HG02973 (cell line): ENCODE data around the gene BAZ2B.
A peak's percentile ranks its signal among the peaks of the same experiment; 100 is the strongest.
"Not testable (repeated sequence)": the region's sequence is repeated elsewhere in the genome, so short reads cannot be mapped to it uniquely, and the experiment has no call there.

Experiments used
- ATAC-seq: cut with Tn5 transposase; IDR thresholded peaks from one replicate; pipeline ENCODE4 v1.9.1; 2021; ENCODE audit warnings: moderate library complexity; ENCODE audit not compliant: unreplicated experiment

Gene BAZ2B

DNA sequence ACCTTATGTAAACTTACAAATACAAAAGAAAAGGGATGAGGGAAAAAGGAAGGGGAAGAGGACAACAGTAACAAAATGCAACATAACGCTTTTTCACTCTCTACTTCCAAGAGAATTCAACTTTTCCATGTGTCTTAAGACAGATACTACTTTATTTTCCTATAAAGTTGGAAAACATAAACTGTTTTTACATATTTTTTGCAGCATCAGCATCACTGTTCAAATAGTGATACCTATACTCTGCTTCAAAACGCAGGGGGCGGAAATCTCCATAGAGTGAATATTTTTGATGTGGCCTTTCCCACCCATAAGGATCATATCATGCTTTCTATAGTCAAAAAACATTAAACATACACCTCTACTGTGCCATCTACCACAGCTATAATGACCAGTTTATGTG is 77.5 kb downstream of the BAZ2B start:
- no peak for ATAC-seq

DNA sequence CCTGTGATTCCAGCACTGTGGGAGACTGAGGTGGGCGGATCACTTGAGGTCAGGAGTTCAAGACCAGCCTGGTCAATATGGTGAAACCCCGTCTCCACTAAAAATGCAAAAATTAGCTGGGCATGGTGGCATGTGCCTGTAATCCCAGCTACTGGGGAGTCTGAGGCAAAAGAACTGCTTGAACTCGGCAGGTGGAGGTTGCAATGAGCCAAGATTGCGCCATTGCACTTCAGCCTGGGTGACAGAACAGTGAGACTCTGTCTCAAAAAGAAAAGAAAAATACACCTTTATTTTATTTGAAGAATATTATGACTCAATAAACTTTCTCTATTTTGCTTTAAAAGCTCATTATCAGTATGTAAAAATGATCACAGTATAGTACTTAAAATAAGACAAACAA is 81.1 kb downstream of the BAZ2B start:
- not testable (repeated sequence) for ATAC-seq

DNA sequence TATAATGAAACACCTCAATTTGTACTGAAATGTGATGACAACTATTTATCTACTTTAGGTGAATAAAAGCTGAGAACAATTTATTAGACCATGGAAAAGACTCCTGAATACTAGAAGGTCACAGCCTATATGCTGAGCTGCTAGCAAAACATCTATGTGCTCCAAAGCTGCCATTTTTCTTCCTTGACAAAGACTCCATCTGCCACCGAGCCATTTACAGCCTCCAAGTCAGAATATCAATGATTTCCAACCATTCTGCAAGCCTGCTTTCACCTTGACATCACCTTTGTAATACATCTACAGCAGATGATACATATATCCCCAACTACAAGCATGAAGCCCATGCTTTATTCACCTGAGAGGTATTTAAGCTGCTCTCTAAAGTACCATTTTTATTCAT is 84.9 kb downstream of the BAZ2B start:
- no peak for ATAC-seq

DNA sequence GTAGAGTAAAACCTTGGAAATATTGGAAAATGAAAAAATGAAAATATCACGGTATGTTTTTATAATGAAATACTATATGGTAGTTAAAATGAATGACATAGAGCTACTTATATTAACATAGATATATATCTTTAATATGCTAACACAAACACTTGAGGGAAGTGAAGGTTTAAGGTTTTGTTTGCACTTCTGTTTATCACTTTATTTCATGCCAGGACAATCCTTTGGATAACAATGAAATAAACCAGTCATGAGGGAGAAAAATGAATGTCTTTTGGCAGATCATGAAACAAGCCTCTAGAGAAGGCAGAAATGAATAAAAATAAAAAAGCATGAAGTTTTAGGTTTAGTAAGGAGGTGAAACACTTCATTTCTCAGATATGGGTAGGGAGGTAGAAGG is 89.9 kb downstream of the BAZ2B start:
- no peak for ATAC-seq

DNA sequence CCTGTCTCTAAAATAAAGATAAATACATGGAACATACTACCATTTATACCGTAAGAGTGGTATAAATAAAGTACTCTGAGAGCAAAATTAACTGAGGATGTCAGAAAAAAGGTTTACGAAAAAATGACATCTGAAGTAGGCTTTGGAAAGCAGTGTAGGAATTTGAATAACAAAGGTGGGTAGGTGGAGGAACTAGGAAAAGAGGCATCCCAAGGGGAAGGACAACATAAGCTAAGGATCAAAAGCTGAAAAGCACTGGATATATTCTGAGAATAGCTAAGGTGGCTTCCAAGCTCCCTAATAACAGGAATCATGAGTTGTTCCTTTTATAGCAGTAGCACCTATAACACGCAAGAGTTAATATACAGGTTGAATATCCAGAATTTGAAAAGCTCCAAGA is 91.3 kb downstream of the BAZ2B start:
- ATAC-seq = no peak

DNA sequence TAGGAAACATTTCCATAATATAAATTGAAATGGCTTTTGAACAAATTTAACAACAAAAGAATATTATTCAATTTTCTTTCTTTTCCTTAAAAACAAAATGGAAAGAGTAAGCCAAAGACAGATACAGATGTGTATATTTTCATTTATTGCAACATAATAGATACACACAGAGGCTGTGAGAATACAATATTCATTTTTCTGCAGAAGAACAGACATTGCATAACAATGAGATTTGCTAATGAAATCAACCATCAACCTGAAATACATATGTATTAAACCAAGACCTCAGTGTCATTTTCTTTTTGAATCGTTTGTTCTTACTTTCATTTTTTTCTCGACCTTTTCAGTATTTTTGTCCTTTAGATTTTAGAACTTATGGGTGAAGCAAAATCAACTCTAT is 95.1 kb downstream of the BAZ2B start:
- no peak for ATAC-seq

DNA sequence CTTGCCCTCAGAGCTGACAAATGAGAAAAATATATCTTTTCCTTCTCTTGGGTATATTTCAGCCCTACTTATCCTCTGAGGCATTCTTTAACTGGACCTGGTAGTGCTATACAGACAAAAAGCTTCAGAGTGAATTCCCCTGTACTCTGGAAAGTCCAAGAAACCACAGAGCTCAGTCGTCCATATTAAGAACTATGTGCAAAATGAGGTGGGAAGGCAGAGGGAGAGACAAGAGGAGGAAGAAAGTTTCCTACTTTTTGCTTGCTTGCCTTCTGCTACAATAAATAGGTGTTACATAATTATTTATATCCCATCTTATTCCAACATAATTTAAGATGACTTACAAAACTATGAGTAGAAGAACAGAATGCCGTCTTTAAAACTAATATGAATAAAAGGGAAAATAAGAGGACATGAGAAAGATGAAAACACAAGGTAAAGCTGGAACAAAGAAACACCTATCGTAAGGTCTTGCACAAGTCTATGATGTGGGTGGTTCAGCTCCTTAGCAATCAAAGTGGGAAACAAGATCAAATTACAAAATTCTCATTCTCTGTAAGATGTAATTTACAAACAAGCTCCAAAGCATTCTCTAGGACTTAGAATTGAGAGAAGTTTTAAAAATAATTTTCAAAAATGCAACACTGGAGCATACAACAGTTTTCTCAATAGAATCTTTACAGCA is 97.9 kb downstream of the BAZ2B start:
- no peak for ATAC-seq

DNA sequence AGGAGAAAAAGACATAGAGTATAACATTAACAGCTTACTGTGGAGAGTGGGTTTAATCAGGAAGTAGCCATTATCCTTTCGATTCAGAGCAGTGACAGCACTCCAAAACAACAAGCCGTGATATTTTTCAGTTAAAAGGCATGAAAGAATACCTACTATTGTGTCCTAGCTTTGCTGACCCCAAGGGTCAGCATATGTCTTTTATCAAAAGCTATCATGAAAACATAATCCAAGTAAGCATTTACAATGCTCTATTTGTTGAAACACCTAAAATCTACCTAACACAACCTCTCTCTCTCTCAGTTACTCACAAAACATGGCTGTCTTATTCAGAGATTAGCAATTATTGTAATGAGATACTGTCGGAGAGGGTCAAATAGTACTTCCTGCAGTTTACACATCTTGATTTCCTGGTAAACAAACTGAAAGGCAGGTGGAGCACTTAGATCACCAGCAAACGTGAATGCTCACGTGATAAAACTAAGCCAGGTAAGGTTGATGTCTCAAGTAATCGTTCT is 100.0 kb downstream of the BAZ2B start:
- peak; percentile 93 for ATAC-seq

DNA sequence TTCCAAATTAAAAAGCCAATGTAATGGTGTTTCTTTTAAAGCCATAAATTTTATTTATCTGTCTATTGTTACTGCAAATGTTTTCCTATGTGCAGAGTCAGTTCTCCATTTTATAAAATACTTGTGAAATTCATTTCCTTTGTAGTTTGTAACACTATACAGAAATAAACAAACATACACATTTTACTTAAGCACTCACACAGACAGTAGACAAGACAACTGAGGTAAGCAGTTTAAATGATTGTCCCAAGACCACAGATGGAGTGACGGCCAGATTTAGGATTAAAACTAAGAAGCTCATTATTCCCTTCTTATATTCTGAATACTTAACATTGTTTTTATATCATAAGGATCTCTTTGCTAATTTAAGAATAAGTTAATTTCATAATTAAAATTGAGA is 100.9 kb downstream of the BAZ2B start:
- no peak for ATAC-seq

DNA sequence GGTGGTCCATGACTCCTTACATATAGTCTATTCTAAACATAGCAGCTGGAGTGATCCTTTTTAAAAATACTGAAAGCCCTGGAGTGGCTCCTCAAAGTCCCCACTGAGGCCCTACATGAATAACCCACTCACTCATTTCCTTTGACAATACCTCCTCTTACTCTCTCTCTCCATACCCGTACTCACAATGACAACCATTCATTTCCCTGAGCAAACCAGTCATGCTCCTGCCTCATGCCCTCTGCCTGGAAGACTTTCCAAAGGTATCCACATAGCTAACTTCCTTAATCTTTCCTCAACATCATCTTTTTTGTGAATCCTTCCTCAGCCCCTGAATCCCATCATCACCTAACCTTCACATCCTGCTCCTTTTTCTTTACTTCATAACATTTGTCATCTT is 102.6 kb downstream of the BAZ2B start:
- no peak for ATAC-seq

DNA sequence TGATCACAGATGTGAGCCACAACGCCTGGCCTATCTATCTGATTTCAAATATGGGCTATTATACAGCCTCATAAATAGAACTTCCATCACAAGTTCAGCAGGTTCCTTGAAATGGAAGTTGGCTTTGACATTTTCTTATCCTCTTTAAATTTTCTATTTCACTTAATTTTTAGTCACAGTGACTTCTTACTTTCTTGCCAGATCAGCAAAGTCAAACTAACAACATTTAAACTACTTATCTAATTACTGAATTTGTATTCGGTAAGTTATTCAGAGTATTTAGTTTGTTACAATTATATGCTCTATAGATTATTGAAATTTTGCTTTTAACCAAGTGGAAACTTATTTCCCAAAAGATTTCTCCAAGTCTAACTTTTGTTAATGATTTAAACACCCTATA is 108.2 kb downstream of the BAZ2B start:
- ATAC-seq = no peak

DNA sequence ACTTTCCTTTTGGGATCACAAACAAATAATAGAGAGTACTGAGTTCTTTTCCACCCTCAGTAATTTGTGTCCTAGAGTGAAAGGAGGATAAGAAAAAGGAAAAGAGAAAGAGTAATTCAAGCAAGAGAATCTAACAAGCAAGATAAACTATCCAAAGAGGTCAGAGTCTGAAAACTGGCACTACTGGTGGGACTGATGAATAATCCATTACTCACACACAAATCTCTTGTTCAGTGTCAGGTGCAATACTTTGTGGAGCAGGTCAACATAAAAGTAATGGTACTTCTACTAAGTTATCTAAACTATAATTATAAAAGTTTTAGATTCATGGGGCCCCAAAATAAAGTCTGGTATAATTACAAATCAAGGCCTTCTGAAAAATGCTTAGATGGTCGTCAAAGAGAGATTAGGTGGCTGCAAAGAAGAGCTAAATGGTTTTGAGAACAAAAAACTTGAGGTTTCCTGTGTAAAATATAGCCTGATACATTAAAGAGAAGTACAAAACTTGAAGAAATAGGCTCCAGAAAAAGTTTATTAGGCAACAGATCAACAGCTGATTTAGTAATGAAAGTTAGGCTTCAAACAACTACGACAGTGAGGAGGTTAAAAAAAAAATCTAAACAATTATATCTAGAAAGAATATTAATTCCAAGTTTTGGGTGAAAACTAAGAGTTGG is 109.4 kb downstream of the BAZ2B start:
- no peak for ATAC-seq

DNA sequence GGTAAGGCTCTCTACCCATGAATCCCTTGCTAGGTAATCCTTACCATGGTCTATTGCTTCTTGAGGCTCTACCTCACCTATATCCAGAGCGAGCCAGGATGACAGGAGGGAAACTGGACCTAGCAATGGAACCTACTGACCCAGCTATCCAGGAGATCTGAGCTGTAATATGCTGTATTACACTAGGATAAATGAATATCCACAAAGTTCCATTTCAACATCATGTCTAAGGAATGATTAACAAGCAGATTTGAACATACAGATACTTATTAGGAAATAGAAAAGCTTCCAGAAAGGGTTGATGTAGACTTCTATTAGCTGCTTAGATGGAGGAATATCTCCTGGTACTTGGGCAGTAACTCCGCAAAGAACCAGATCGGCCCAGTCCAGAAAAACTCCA is 110.1 kb downstream of the BAZ2B start:
- no peak for ATAC-seq

DNA sequence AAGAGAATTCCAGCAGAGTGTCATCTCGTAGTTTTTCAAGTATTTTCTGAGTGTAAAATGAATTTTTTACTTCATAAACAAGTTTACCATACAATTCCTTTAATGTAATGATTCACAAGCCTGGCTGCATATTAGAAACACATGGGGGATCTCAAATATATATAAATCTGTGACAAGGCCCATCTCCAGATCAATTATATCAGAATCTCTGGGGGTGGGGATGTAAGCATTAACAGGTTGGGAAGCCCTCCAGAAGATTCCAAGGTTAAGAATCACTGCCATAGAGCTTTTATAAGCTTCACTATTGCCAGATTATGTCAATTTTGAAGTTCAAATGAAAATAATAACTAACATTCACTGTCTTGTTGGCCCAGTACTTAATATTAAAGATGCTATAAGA is 111.2 kb downstream of the BAZ2B start:
- no peak for ATAC-seq

DNA sequence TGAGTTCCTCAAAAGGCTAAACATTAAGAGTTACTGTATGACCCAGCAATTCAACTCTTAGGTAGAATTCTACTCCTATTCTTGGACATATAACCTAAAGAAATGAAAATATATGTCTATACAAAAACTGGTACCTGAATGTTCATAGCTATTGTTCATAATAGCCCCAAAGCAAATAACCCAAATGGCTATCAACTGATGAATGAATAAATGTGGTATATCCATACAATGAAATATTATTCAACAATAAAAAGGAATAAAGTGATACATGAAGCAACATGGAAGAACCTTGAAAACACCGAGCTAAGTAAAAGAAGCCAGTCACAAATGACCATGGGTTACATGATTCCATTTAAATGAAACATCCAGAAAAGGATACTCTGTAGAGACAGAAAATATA is 114.6 kb downstream of the BAZ2B start:
- no peak for ATAC-seq

DNA sequence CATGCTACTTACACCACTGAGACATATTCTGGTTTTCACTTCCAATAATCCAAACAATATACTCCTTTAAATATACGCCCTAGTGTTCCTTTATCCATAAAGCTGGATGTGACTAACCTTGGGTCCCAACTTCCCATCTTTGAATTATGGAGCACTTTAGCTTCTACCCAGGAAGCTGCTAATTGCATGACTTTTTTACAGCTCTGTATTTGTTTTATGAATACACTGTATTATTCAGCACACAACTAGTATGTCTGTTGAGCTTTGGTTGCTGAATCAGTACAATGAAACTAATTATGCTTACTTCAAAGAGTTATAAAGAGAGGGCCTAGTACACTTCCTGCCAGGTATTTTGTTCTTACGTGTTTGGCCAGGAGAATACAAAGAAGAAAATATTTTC is 118.5 kb downstream of the BAZ2B start:
- ATAC-seq = no peak

DNA sequence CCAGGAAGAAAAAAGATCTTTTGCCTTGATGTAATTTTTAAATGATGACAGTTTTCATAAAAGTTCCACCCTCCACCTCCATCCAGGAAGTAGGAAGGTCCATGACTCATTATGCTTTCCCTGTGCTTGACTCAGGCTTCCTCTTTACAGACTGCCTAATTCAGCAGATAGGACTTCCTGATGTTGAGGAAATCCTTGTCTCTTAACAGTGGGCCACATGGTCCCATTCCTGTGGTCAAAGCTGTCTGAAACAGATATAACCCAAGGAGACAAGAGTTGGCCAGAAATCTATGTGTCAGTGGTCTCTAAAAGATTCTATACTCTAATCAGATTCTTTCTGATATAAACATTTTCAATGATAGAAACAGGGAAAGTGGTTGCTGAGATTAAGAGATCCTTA is 119.1 kb downstream of the BAZ2B start:
- ATAC-seq = no peak

DNA sequence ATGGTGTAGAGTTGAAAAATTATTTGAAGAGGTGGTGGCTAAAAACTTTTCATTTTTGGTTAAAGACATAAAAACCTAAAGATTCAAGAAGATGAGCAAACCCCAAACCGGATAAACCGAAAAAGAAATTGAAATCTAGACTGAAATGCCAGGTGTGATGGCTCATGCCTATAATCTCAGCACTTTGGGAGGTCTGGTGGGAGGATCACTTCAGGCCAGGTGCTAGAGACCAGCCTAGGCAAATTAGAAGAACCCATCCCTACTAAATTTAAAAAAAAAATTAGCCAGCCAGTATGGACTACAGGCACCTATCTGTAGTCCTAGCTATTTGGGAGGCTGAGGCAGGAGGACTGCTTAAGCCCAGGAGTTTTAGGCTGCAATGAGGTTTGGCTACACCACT is 126.9 kb downstream of the BAZ2B start:
- no peak for ATAC-seq

DNA sequence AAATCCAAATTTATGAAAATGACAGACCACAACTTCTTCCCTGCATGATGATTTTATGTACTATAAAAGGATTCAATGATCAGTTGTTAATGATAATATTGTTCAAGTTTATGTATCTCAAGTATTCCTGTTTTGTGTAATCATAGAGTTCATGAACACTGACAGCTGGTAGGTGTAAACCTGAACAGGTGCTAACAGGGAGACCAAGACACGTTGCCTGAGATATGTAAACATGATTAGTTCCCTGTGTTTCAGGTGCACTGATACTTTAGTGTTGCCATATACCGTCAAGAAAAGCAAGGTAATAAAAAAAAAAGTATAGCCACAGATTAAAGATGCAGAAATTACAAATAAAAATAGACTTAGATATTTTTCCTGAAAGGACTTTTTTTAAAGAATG is 131.8 kb downstream of the BAZ2B start:
- no peak for ATAC-seq

DNA sequence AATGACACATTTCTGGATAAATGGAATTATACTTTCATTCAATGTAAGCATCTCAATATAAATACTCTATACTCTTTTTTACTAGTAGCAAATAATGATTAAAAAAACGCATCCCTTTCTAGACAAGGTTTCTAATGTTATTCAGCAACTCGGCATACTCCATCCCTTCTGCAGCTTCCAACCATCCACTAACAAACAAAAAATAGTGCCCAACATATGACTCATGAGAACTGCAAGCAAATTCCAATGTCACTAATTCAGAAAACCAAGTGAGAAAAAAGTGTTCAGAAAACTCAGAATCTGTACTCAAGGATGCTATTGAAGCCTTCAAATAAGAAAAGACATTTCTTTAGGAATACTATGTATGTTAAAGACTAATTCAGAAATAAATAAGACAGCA is 140.0 kb downstream of the BAZ2B start:
- no peak for ATAC-seq

DNA sequence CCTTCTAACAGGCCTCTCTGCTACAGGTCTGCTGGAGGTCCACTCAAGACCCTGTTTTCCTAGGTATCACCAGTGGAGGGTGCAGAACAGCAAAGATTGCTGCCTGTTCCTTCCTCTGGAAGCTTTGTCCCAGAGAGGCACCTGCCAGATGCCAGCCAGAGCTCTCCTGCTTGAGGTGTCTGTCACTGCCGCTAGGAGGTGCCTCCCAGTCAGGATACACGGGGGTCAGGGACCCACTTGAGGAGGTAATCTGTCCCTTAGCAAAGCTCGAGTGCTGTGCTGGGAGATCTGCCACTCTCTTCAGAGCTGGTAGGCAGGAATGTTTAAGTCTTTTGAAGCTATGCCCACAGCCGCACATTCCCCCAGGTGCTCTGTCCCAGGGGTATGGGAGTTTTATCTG is 140.6 kb downstream of the BAZ2B start:
- no peak for ATAC-seq

DNA sequence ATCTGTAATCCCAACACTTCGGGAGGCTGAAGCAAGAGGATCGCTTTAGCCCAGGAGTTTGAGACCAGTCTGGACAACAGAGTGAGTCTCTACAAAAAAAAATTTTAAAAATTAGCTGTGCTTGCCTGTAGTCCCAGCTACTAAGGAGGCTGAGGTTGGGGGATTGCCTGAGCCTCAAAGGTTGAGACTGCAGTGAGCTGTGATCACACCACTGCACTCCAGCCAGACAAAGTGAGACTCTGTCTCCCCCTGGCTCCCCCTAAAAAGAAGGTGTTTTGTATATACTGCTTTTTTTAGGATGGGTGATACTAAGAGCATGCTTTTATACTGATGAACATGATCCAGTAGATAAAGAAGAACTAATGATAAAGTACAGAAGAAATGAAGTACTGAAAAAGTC is 145.0 kb downstream of the BAZ2B start:
- no peak for ATAC-seq

DNA sequence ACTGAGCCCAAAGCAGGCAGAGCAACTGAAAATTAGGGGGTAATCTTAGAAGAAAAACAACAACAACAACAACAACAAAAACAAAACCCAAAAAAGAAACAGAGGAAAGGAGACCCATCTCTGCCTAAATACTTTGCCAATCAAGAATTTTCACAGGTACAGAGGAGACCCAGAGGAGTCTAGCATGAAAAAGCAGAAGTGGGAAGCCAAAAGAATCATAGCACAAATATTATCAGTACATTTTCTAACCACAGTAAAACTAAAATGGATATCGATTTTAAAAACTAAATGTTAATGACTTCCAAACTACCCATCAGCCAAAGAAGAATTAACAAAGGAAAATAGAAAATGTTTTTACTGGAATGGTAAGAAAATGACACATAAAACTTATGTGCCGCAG is 148.1 kb downstream of the BAZ2B start:
- no peak for ATAC-seq
